K562 (cell line): ENCODE measurements around the gene ARIH1. TPM values are rescaled to one million over a fixed set of nuclear protein-coding genes. Genes with fewer than 3 reads are reported as not detected.

ENCODE experiments used
- ATAC-seq: fragments of 200-7000 bp; cut with Tn5 transposase; 3 replicates; pipeline ENCODE4 v1.9.1; 2020; ENCODE audit warnings: moderate library complexity
- BruUV-seq: library from RNA; stranded (reverse); fragments of 400-500 nt; replicated peaks from 2 replicates; lab custom pipeline; 2021; lab: Mats Ljungman, UMichigan
- CTCF ChIA-PET: fragments of 300-600 bp; formaldehyde crosslinking; extraction: SDS; loops from one replicate; lab custom pipeline; 2021; ENCODE audit warnings: low intra/inter-chr PET ratio; lab: Yijun Ruan, JAX
- POLR2A ChIA-PET: fragments of 300-600, 350-650 bp; sonication (Branson Sonifier 250); formaldehyde crosslinking; extraction: SDS; loops from one replicate; lab custom pipeline; 2021; ENCODE audit warnings: antibody characterized with exemption, inconsistent platforms; lab: Yijun Ruan, JAX
- DNase-seq, 4 experiments: peaks; one replicate each; pipeline versions ENCODE4 v3.0.0 to v3.0.0-alpha.2; 2011 to 2018; ENCODE audit warnings: low spot score in 3 of 4, mixed read lengths in 3 of 4; ENCODE audit errors: extremely low read depth in 1 of 4
- FAIRE-seq: peaks from 2 replicates; lab custom pipeline; 2011; peaks lifted over from hg19 to GRCh38; lab: Jason Lieb, UNC
- H2AFZ ChIP-seq: 2 replicates; pipeline ENCODE4 v1.6.0; 2011; ENCODE audit warnings: low read depth, low read length, control low read depth, inconsistent platforms
- H3K27ac ChIP-seq: fragments of 200-600 bp; 3 replicates; pipeline ENCODE4 v1.8.0; 2011; ENCODE audit warnings: low read depth, mild to moderate bottlenecking, control low read depth, inconsistent platforms, low read length, moderate library complexity, mixed read lengths; ENCODE audit errors: extremely low read depth
- H3K27me3 ChIP-seq, 2 experiments: fragments of 300-600 bp in 1 of 2; 2 replicates in 1 of 2; 3 replicates in 1 of 2; pipeline versions ENCODE4 v1.6.0 to v1.8.0; 2011; ENCODE audit warnings: inconsistent platforms in 2 of 2, low read length in 2 of 2, mild to moderate bottlenecking in 1 of 2, mixed read lengths in 1 of 2, moderate library complexity in 1 of 2; ENCODE audit not compliant: control insufficient read depth in 2 of 2, insufficient read depth in 2 of 2
- H3K36me3 ChIP-seq: fragments of 300-600 bp; 3 replicates; pipeline ENCODE4 v1.8.0; 2011; ENCODE audit warnings: mild to moderate bottlenecking, low read length, inconsistent platforms; ENCODE audit not compliant: control insufficient read depth, insufficient read depth
- H3K4me1 ChIP-seq, 2 experiments: fragments of 200-600 bp in 1 of 2; replicated peaks in 1 of 2; 2 replicates in 1 of 2; 3 replicates in 1 of 2; pipeline versions ENCODE4 v1.5.1 to v1.8.0; 2011; ENCODE audit warnings: inconsistent platforms in 2 of 2, low read length in 2 of 2, mild to moderate bottlenecking in 1 of 2, mixed read lengths in 1 of 2, moderate library complexity in 1 of 2; ENCODE audit not compliant: control insufficient read depth in 2 of 2, insufficient read depth in 2 of 2
- H3K4me2 ChIP-seq: 2 replicates; pipeline ENCODE4 v1.6.1; 2011; ENCODE audit warnings: low read length, control low read depth, inconsistent platforms, mixed read lengths; ENCODE audit not compliant: insufficient read depth
- H3K4me3 ChIP-seq: fragments of 200-600 bp; sonication (generic), shearing (Covaris generic); 2 replicates; pipeline ENCODE4 v1.5.1; 2016; ENCODE audit warnings: control low read depth, inconsistent platforms
- H3K79me2 ChIP-seq: fragments of 200-600 bp; 3 replicates; pipeline ENCODE4 v1.8.0; 2011; ENCODE audit warnings: low read length, inconsistent platforms; ENCODE audit not compliant: control insufficient read depth, insufficient read depth
- H3K9ac ChIP-seq, 2 experiments: 2 replicates each; pipeline versions ENCODE4 v1.6.0 to v1.6.1; 2011; ENCODE audit warnings: low read depth in 2 of 2, low read length in 2 of 2, control low read depth in 1 of 2, inconsistent platforms in 1 of 2, mild to moderate bottlenecking in 1 of 2, mixed read lengths in 1 of 2; ENCODE audit not compliant: insufficient read depth in 1 of 2
- H3K9me1 ChIP-seq: one replicate; pipeline ENCODE4 v1.6.0; 2011; ENCODE audit warnings: inconsistent platforms, mild to moderate bottlenecking, low read length, moderate library complexity; ENCODE audit not compliant: control insufficient read depth, insufficient read depth
- H3K9me3 ChIP-seq: replicated peaks from 2 replicates; pipeline ENCODE4 v1.5.1; 2011; ENCODE audit warnings: low read depth, low read length, inconsistent platforms; ENCODE audit not compliant: control insufficient read depth, insufficient read depth
- H4K20me1 ChIP-seq: replicated peaks from 2 replicates; pipeline ENCODE4 v1.6.1; 2011; ENCODE audit warnings: low read length, inconsistent platforms, mixed read lengths; ENCODE audit not compliant: control insufficient read depth, insufficient read depth
- ELF2 ChIP-seq: fragments of 250-450 bp; sonication (Bioruptor Pico); IDR thresholded peaks from 2 replicates; pipeline ENCODE4 v1.5.0; 2021; ENCODE audit warnings: mild to moderate bottlenecking
- ILF3 ChIP-seq: fragments of 450-650 bp; IDR thresholded peaks from 2 replicates; pipeline ENCODE4 v1.6.1; 2018; ENCODE audit warnings: antibody characterized with exemption, mild to moderate bottlenecking, moderate library complexity, borderline replicate concordance
- MEF2A ChIP-seq: IDR thresholded peaks from 2 replicates; pipeline ENCODE4 v1.6.1; 2011; ENCODE audit warnings: low read depth, mild to moderate bottlenecking, low read length, moderate library complexity; ENCODE audit not compliant: control insufficient read depth
- MTA2 ChIP-seq: fragments of 450-650 bp; IDR thresholded peaks from 2 replicates; pipeline ENCODE4 v1.6.1; 2016; ENCODE audit warnings: low read depth
- NFE2L1 ChIP-seq: fragments of 450-650 bp; IDR thresholded peaks from 2 replicates; pipeline ENCODE4 v1.6.1; 2016; ENCODE audit warnings: missing genetic modification characterization, low read depth, mild to moderate bottlenecking, missing compliant biosample characterization, moderate library complexity, borderline replicate concordance
- NRF1 ChIP-seq, 2 experiments: fragments of 450-650 bp; IDR thresholded peaks in 1 of 2; conservative IDR thresholded peaks in 1 of 2; 2 replicates each; pipeline ENCODE4 v1.6.1; 2014; ENCODE audit warnings: mild to moderate bottlenecking in 2 of 2
- RAD51 ChIP-seq: fragments of 450-650 bp; IDR thresholded peaks from 2 replicates; pipeline ENCODE4 v1.7.1; 2016; ENCODE audit warnings: low read depth, mild to moderate bottlenecking, borderline replicate concordance
- SUPT5H ChIP-seq: fragments of 450-650 bp; IDR thresholded peaks from 2 replicates; pipeline ENCODE4 v1.6.1; 2016
- ZFX ChIP-seq: sonication (generic); formaldehyde crosslinking; IDR thresholded peaks from 2 replicates; pipeline ENCODE4 v1.8.0; 2022; ENCODE audit warnings: mild to moderate bottlenecking, missing genetic modification reagents, moderate library complexity
- ZNF316 ChIP-seq: fragments of 450-650 bp; IDR thresholded peaks from 2 replicates; pipeline ENCODE4 v1.6.1; 2016
- ZNF79 ChIP-seq: fragments of 250-450 bp; sonication (Bioruptor Pico); IDR thresholded peaks from 2 replicates; pipeline ENCODE4 v1.4.0; 2020; ENCODE audit warnings: low read depth, mild to moderate bottlenecking, moderate library complexity
- ZSCAN32 ChIP-seq: fragments of 450-650 bp; formaldehyde crosslinking; IDR thresholded peaks from 2 replicates; pipeline ENCODE4 v1.4.0; 2020; ENCODE audit warnings: mild to moderate bottlenecking, moderate library complexity
- WGBS: fragments of 100-300 bp; shearing (Covaris generic); methylation state at CpG from one replicate; pipeline ENCODE4 v1.1.6; 2016; ENCODE audit warnings: low coverage, mixed read lengths; ENCODE audit not compliant: insufficient coverage; ENCODE audit errors: missing lambda C conversion rate; 5-methylcytosine and 5-hydroxymethylcytosine counted together
- in situ Hi-C: fragments of 300-500 bp; cut with MboI; formaldehyde crosslinking; loops from 4 replicates; pipeline ENCODE4 v1.15.0; 2018; ENCODE audit warnings: inconsistent platforms, mixed read lengths
- intact Hi-C: fragments of 100-400 bp; cut with micrococcal nuclease; formaldehyde crosslinking; loops from 2 replicates; pipeline ENCODE4 v1.14.2; 2022
- polyA plus RNA-seq, 8 experiments: library from polyadenylated mRNA; depleted of rRNA in 4 of 8; stranded (reverse) in 5 of 8; unstranded in 3 of 8; fragments of >200 nt; fragmentation: Nextera tagmentation in 2 of 8; fragmentation: Illumina TruSeq in 1 of 8; extraction: Ambion mirVana in 2 of 8; extraction: Trizol in 1 of 8; gene quantifications; 2 replicates each; pipeline versions ENCODE4 v1.2.1 to v1.2.3, GENCODE V29; 2011 to 2014; ENCODE audit warnings: inconsistent platforms in 1 of 8, missing spikeins in 1 of 8
- total RNA-seq, 7 experiments: library from RNA; depleted of rRNA in 6 of 7; stranded (reverse); fragments of >200 nt in 6 of 7; fragmentation: Illumina TruSeq in 2 of 7; extraction: Trizol in 2 of 7; gene quantifications; 2 replicates each; pipeline versions ENCODE4 v1.2.1 to v1.2.3, GENCODE V29; 2011 to 2021; ENCODE audit warnings: low replicate concordance in 1 of 7
- TF ChIP-seq, protein P1 (sequence below): fragments of 250-450 bp; sonication (Bioruptor Pico); IDR thresholded peaks from 2 replicates; pipeline ENCODE4 v1.8.0; 2021; ENCODE audit warnings: borderline replicate concordance, mild to moderate bottlenecking, moderate library complexity; ENCODE audit not compliant: poor library complexity, severe bottlenecking
- TF ChIP-seq, protein P2 (sequence below), 2 experiments: fragments of 450-650 bp; formaldehyde crosslinking in 1 of 2; IDR thresholded peaks; 2 replicates each; pipeline versions ENCODE4 v1.4.0 to v1.6.1; 2014 to 2020; ENCODE audit warnings: mild to moderate bottlenecking in 2 of 2, borderline replicate concordance in 1 of 2, low read depth in 1 of 2

The ARIH1 gene
- total and polyA plus RNA-seq, 9 of the 15 experiments (the other 6 are each of a cell fraction or from before 2014, with no cell fraction given), result 17.7 to 125 (median 31.4) TPM

DNA sequence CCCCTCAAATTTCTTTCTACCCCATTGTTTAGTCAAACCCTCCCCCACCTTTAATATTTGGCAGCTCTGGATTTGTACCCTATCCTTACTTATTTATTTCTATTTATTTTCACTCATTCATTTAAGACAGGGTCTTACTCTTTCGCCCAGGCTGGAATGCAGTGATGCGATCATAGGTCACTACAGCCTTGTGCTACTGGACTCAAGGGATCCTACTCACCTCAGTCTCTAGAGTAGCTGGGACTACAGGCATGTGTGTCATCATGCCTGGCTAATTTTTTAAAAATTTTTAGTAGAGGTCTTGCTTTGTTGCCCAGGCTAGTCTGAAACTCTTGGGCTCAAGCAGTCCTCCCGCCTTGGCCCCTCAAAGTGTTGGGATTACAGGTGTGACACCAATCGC is 35.4 kb downstream of the ARIH1 start (continued):
- TF ChIP-seq NRF1 (conservative IDR thresholded peaks at IDR 0.05 in 1 of 2, IDR thresholded peaks at IDR 0.05 in 1 of 2) (no peak), ZSCAN32 (CRISPR knock-in tag) (no peak)
- TF ChIP-seq, protein P1, sequence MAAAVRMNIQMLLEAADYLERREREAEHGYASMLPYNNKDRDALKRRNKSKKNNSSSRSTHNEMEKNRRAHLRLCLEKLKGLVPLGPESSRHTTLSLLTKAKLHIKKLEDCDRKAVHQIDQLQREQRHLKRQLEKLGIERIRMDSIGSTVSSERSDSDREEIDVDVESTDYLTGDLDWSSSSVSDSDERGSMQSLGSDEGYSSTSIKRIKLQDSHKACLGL (CRISPR knock-in tag), result no peak

DNA sequence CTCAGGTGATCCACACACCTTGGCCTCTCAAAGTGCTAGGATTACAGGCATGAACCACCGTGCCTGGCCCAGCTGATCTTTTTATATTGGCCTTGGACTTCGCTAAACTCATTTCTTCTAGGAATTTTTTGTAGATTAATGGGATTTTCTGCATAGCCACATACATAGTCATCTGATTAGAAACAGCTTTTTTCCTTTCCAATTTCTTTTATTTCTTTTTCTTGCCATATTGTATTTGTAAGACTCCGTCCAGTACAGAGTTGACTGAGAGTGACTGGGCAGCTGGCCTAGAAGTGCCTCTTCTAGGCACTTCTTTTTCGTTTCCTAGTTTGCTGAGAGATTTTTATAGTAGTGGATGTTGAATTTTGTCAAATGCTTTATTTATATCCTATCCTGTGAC is 37.4 kb downstream of the ARIH1 start:
- ChIA-PET CTCF (no interaction called here), POLR2A (interaction anchor here (0.7 to 1.5 kb wide), 4 partner anchors 9 to 19 kb away, joined by 3 read pairs; no protein-coding TSS in a partner anchor)
- Histone ChIP-seq H3K4me3 (no peak overlapping the region), H3K36me3 (no peaks in the 10 kb centered on the region; the same call in 2 of the 3 replicates), H3K27me3 (no peaks in the 10 kb centered on the region), H3K9me3 (no peaks in the 10 kb centered on the region), H4K20me1 (no peaks in the 10 kb centered on the region), H3K4me1 (no peaks in the 10 kb centered on the region; a peak in 1 of 5 replicates), H3K9ac (no peak overlapping the region), H3K4me2 (no peak overlapping the region), H2AFZ (no peak overlapping the region), H3K79me2 (peaks cover 84% of the 10 kb centered on the region), H3K9me1 (no peaks in the 10 kb centered on the region), H3K27ac (no peak overlapping the region)
- DNase-seq (no peak), FAIRE-seq (no peak), ATAC-seq (no peak)
- intact Hi-C loops, result no loop called here
- 68% methylated on average over 4 of the region's 4 CpGs for WGBS
- BruUV-seq, result no TSS peak
- in situ Hi-C loops, result no loop called here
- no peak for TF ChIP-seq ZNF79
- no peak for TF ChIP-seq ZNF316
- TF ChIP-seq MEF2A, result no peak
- no peak for TF ChIP-seq ILF3
- TF ChIP-seq RAD51, result no peak
- TF ChIP-seq NFE2L1 (tag), result no peak
- no peak for TF ChIP-seq ZFX (CRISPR knock-in tag)
- no peak for TF ChIP-seq SUPT5H
- TF ChIP-seq MTA2, result no peak
- TF ChIP-seq, protein P2, sequence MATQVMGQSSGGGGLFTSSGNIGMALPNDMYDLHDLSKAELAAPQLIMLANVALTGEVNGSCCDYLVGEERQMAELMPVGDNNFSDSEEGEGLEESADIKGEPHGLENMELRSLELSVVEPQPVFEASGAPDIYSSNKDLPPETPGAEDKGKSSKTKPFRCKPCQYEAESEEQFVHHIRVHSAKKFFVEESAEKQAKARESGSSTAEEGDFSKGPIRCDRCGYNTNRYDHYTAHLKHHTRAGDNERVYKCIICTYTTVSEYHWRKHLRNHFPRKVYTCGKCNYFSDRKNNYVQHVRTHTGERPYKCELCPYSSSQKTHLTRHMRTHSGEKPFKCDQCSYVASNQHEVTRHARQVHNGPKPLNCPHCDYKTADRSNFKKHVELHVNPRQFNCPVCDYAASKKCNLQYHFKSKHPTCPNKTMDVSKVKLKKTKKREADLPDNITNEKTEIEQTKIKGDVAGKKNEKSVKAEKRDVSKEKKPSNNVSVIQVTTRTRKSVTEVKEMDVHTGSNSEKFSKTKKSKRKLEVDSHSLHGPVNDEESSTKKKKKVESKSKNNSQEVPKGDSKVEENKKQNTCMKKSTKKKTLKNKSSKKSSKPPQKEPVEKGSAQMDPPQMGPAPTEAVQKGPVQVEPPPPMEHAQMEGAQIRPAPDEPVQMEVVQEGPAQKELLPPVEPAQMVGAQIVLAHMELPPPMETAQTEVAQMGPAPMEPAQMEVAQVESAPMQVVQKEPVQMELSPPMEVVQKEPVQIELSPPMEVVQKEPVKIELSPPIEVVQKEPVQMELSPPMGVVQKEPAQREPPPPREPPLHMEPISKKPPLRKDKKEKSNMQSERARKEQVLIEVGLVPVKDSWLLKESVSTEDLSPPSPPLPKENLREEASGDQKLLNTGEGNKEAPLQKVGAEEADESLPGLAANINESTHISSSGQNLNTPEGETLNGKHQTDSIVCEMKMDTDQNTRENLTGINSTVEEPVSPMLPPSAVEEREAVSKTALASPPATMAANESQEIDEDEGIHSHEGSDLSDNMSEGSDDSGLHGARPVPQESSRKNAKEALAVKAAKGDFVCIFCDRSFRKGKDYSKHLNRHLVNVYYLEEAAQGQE (IDR thresholded peaks at IDR 0.05; ENCODE audit: borderline replicate concordance), result no peak
- TF ChIP-seq, protein P2 (CRISPR knock-in tag; IDR thresholded peaks at IDR 0.05; ENCODE audit: low read depth), result no peak
- no peak for TF ChIP-seq ELF2 (CRISPR knock-in tag)
